ENCODE data around the gene ATP1A1.

- TF ChIP-seq CTCF (conservative IDR thresholded peaks at IDR 0.05; ENCODE audit: low read length) (no peak), EZH2phosphoT487 (IDR thresholded peaks at IDR 0.05; ENCODE audit: borderline replicate concordance, low read depth, low read length) (no peak)
Measured at GRCh38 chr1:116356673-116357072, 16.4 kb upstream of the ATP1A1 start.

Measured in OCI-LY7 (cell line).